Measurements from ENCODE around the gene NAALADL2.
"Not testable (repeated sequence)": the region's sequence is repeated elsewhere in the genome, so short reads cannot be mapped to it uniquely, and the experiment has no call there.

The NAALADL2 gene

DNA sequence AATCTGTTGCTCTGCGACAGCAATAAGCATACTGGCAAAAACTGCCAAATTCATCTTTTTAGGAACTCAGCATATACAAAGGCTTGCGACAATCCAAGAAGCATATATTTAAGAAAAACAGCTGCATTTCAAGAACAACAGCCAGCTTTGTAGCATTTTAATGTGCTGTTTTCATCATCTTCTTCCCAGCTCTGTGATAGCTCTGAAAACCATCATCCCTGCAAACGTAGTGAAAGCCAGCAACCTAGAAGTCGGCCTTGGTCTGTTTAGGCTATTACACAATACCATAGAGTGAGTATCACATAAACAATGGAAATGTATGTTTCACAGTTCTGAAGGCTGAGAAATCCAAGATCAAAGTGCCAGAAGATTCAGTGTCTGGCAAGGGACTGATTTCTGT, 187.5 kb downstream of the NAALADL2 start:
- H3K9ac ChIP-seq (ENCODE audit: low read depth, low read length), result no peak overlapping the region
- no peaks in the 10 kb centered on the region for H3K4me1 ChIP-seq (ENCODE audit: insufficient read depth, low read length)
- H3K36me3 ChIP-seq (ENCODE audit: insufficient read depth, low read length), result no peaks in the 10 kb centered on the region; the same call in 1 of the 2 replicates
- peaks cover 6% of the 10 kb centered on the region; the same call in 1 of the 2 replicates for H3K9me3 ChIP-seq (ENCODE audit: control insufficient read depth, insufficient read depth, low read length)

DNA sequence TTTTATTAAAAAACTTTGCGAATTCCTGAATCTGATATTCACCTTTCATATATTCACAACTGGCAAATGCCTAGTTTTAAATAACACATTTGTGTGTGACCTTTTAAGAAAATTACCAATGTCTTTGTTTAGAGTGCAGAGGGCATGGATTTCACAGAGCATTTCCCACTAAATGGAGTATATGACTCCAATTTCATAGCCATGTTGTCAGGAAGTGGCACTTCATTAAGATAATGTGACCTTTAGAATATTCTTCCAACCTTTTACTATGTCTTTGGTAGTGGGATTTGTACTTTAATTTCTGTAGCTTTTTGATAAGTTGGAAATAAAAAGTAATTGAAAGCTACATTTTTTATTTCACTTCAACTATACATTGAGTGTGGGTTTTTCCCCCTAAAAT, 188.7 kb downstream of the NAALADL2 start:
- H3K9ac ChIP-seq (ENCODE audit: low read depth, low read length), result no peak overlapping the region
- no peaks in the 10 kb centered on the region for H3K4me1 ChIP-seq (ENCODE audit: insufficient read depth, low read length)
- peaks cover 8% of the 10 kb centered on the region; the same call in 1 of the 2 replicates for H3K9me3 ChIP-seq (ENCODE audit: control insufficient read depth, insufficient read depth, low read length)
- no peaks in the 10 kb centered on the region; the same call in 1 of the 2 replicates for H3K36me3 ChIP-seq (ENCODE audit: insufficient read depth, low read length)

DNA sequence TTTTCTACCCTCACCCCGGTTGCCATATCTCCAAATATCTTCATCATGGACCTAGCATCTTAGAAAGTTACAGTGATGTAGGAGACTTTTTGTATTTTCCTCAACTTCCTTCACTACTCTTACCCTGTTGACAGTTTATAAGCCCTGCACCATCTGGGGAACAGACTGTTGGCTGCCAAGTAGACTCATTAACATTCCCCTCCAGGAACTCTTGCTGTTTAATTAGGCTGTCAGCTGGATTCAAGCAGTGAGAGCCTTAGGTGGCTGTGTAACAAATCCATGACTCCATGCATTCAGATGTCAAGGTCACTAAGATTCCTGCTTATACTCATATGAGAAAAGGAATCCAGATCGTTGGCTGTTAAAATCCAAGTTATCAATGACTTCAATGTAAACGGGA, 198.3 kb downstream of the NAALADL2 start:
- peaks cover 4% of the 10 kb centered on the region for H3K9me3 ChIP-seq (ENCODE audit: control insufficient read depth, insufficient read depth, low read length)
- no peaks in the 10 kb centered on the region for H3K36me3 ChIP-seq (ENCODE audit: insufficient read depth, low read length)
- peaks cover 6% of the 10 kb centered on the region; the same call in 1 of the 2 replicates for H3K4me1 ChIP-seq (ENCODE audit: insufficient read depth, low read length)
- H3K9ac ChIP-seq (ENCODE audit: low read depth, low read length), result no peak overlapping the region

DNA sequence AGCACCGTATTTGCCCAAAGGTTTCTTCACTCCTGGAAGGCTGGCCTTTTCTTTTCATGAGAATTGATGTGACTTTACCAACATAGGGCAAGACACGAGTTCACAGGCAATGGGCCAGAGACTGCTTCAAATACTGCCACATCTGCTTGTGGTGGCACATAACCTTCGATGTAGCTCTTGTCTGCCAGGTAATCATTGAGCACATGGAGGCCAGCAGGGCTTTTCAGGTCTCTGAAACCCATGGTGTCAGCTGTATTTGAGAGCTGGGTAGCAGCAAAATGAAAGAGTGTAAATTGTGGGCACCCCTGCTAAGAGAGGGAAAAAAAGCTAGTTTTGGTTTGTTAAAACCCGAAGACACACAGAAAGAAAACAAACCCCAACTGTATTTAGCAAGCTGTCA, 200.7 kb downstream of the NAALADL2 start:
- Histone ChIP-seq H3K9ac (ENCODE audit: low read depth, low read length) (no peak overlapping the region), H3K9me3 (ENCODE audit: control insufficient read depth, insufficient read depth, low read length) (no peaks in the 10 kb centered on the region; the same call in none of the 2 replicates), H3K4me1 (ENCODE audit: insufficient read depth, low read length) (no peaks in the 10 kb centered on the region), H3K36me3 (ENCODE audit: insufficient read depth, low read length) (no peaks in the 10 kb centered on the region)

DNA sequence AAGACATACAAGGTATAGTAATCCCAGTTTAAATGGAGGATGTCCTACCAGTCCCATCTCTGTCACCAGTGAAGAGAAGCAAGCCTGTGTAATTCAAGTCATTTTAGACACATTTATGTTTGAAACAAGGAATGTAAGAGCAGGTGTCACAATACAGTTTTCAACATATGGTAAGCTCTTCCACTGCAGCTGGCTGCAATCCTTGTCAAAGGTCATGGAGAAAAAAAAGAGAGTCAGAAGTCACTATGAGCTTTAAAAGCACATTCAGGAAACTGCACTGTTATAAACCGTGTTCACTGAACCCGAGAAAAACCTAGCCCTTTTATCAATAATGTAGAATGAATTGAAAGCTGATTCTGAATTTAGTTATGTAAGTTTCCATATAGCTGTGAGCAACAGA, 206.4 kb downstream of the NAALADL2 start:
- Histone ChIP-seq H3K9me3 (ENCODE audit: control insufficient read depth, insufficient read depth, low read length) (no peaks in the 10 kb centered on the region), H3K9ac (ENCODE audit: low read depth, low read length) (no peak overlapping the region), H3K4me1 (ENCODE audit: insufficient read depth, low read length) (no peaks in the 10 kb centered on the region), H3K36me3 (ENCODE audit: insufficient read depth, low read length) (no peaks in the 10 kb centered on the region)

DNA sequence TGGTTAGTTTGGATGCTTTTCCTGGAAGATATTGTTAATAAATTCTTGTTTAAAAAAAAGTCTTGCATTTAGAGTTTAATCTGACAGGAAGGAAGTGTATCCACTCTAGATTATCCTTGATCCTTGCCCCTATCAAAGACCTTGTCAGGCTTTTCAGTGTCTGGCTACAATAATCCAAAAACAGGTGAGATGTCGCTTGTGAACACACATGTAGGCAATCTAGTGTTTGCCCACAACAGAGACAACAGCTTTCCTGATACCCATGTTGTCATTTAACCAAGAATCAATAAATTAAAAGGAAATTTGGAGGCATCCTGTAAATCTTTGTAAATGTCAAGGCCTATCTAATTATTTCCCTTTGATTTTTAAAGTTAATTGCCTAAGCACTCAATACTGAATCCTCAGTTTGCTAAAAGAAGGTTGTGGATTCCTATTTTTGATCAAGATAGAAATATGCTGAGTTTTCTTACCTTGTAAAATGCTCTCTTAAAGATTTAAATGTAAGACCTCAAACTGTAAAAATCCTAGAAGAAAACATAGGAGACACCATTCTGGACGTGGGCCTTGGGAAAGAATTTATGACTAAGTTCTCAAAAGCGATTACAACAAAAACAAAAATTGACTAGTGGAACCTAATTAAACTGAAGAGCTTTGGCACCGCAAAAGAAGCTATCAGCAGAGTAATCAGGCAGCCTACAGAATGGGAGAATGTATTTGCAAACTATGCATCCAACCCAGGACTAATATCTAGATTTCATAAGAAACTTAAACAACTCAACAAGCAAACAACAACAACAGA, 207.7 kb downstream of the NAALADL2 start:
- H3K4me1 ChIP-seq (ENCODE audit: insufficient read depth, low read length), result no peaks in the 10 kb centered on the region
- no peaks in the 10 kb centered on the region for H3K9me3 ChIP-seq (ENCODE audit: control insufficient read depth, insufficient read depth, low read length)
- H3K36me3 ChIP-seq (ENCODE audit: insufficient read depth, low read length), result no peaks in the 10 kb centered on the region
- H3K9ac ChIP-seq (ENCODE audit: low read depth, low read length), result no peak overlapping the region

DNA sequence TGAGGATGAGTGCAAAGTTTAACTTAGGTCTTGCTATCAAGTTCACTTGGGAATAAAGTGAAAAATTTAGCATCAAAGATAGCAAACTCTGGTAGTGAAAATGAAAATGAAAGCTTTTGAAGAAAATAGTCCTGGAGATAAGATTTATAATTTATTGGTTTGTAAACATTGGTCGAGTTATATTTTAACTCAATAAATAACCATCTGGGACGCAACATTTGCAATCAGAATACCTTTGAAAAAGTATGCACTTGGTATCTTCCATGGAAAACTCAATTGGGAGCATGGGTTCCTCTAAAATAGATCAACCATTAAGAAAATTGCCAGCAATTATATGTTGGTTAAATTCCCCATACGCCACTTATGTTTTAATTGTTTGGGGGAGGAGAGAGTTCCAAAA, 209.5 kb downstream of the NAALADL2 start:
- Histone ChIP-seq H3K36me3 (ENCODE audit: insufficient read depth, low read length) (no peaks in the 10 kb centered on the region), H3K9me3 (ENCODE audit: control insufficient read depth, insufficient read depth, low read length) (no peaks in the 10 kb centered on the region), H3K9ac (ENCODE audit: low read depth, low read length) (no peak overlapping the region), H3K4me1 (ENCODE audit: insufficient read depth, low read length) (no peaks in the 10 kb centered on the region)

DNA sequence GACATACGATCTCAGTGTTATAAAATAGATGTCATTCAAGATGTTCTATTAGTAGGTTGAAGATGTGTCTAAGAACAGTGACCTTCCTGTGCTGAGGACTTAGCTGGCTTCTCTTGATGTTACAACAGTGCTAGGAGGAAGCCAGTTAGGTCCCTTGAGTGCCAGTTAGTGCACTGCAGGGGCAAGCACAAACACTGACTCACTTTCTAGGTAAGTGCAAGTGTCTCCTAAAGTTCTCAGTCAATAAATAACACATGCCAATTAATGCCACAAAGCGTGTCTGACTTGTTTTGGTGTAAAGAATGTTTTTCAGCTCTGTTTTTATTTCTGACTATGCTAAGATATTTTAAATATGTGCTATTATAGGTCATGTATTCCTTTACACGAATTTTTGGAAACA, 211.8 kb downstream of the NAALADL2 start:
- H3K9ac ChIP-seq (ENCODE audit: low read depth, low read length), result no peak overlapping the region
- H3K4me1 ChIP-seq (ENCODE audit: insufficient read depth, low read length), result no peaks in the 10 kb centered on the region
- H3K36me3 ChIP-seq (ENCODE audit: insufficient read depth, low read length), result no peaks in the 10 kb centered on the region
- no peaks in the 10 kb centered on the region for H3K9me3 ChIP-seq (ENCODE audit: control insufficient read depth, insufficient read depth, low read length)

DNA sequence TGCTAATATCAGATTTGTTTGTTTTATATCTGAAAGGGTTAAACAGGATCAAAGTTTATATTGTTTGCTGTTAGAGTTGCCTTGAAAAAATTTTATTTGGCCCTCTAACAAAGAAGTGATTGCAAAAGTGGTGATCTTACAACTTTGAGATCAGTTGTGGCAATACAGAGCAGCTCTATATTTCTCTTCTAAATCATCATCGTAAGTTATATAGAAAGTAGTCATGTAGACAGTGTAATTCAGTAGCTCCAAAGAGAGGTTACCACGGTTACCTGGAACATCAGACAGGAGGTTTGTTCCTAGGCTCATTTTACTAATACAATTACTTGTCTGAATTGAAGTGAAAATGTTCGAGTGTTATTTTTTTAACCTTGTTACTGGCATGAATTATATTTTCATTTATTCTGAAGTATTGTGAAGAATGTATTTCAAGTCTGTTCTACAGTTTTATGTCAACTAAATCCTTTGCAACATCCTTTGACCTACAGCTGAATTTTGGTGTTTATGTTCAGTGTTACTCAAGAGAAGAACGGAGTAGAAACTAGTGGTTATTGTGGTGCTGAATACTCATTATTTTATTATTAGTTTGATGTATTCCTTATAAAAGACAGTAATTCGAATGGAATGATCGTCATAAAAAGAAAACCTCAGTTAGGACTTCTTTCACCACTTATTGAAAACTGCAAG, 214.2 kb downstream of the NAALADL2 start:
- H3K4me1 ChIP-seq (ENCODE audit: insufficient read depth, low read length), result no peaks in the 10 kb centered on the region

DNA sequence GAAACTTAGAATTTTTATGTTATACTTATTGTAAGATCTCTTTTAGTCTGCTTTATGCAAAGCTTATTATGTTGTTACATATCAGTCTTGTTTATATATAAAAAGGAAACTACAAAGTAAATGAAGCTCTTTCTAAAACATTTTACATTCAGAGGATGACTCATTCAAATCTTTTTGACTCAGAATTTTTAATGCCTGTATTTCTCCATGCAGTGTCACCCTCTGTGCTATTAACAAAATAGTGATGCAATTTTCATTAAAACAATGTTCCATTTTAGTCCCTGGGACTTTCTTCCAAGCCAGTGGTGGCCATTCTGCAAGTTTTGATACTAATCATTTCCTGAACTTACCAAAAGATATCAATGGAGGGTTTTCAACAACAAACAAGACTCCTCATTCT, 216.1 kb downstream of the NAALADL2 start:
- no peaks in the 10 kb centered on the region for H3K36me3 ChIP-seq (ENCODE audit: insufficient read depth, low read length)

More for the DNA sequence above, 214.2 kb downstream of the NAALADL2 start:
- Histone ChIP-seq H3K9me3 (ENCODE audit: control insufficient read depth, insufficient read depth, low read length) (no peaks in the 10 kb centered on the region), H3K9ac (ENCODE audit: low read depth, low read length) (no peak overlapping the region), H3K36me3 (ENCODE audit: insufficient read depth, low read length) (no peaks in the 10 kb centered on the region)

DNA sequence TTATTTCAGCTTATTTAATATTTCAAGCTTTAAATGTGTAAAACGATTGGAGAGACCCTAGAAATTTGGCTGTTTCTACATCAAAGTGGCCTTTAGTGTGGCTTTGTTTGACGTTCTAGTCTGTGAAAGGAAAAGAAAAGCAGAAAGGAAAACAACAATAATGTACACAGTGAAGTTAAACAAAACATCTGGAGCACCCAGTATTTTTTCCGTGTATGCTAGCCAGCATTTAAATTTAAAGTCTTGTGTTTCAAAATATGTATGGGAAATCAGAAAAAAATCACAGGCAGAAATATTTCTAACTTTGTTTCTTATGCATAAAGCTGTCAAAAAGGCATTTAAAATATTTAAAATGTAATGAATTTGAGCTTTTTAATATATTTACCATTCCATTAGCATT, 218.1 kb downstream of the NAALADL2 start:
- no peak overlapping the region for H3K9ac ChIP-seq (ENCODE audit: low read depth, low read length)

More for the DNA sequence above, 216.1 kb downstream of the NAALADL2 start:
- no peaks in the 10 kb centered on the region for H3K9me3 ChIP-seq (ENCODE audit: control insufficient read depth, insufficient read depth, low read length)
- H3K4me1 ChIP-seq (ENCODE audit: insufficient read depth, low read length), result no peaks in the 10 kb centered on the region
- no peak overlapping the region for H3K9ac ChIP-seq (ENCODE audit: low read depth, low read length)

DNA sequence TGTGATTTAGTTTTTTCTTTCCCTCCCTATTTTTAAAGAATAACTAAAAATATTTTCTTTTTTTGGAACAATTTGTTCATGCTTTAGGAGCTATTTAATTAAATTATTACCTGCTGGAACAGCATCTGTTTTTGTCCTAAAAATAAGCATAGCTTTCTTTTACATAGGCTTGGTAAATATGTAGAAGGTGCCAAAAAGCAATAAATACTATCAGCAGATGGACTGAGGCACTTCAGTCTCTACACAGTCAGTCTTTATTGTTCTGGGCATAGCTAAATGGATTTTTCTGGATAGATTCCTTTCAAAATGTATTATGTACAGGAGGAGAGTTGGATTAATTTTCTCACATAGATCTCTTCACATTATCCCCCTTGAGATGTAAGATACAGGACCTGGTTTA, 223.5 kb downstream of the NAALADL2 start:
- no peaks in the 10 kb centered on the region for H3K4me1 ChIP-seq (ENCODE audit: insufficient read depth, low read length)
- no peaks in the 10 kb centered on the region for H3K9me3 ChIP-seq (ENCODE audit: control insufficient read depth, insufficient read depth, low read length)
- H3K36me3 ChIP-seq (ENCODE audit: insufficient read depth, low read length), result no peaks in the 10 kb centered on the region
- H3K9ac ChIP-seq (ENCODE audit: low read depth, low read length), result no peak overlapping the region

More for the DNA sequence above, 218.1 kb downstream of the NAALADL2 start:
- no peaks in the 10 kb centered on the region for H3K36me3 ChIP-seq (ENCODE audit: insufficient read depth, low read length)
- no peaks in the 10 kb centered on the region for H3K4me1 ChIP-seq (ENCODE audit: insufficient read depth, low read length)
- no peaks in the 10 kb centered on the region for H3K9me3 ChIP-seq (ENCODE audit: control insufficient read depth, insufficient read depth, low read length)

DNA sequence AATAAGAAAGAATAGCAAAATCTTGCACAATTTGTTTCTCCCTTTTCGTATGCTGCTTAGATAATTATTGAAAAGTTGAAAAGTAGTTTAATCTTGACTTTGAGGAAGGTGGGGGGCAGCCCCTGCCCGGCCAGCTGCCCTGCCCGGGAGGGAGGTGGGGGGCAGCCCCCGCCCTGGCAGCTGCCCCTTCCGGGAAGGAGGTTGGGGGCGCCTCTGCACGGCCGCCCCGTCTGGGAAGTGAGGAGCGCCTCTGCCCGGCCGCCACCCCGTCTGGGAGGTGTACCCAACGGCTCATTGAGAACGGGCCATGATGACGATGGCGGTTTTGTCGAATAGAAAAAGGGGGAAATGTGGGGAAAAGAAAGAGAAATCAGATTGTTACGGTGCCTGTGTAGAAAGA, 228.0 kb downstream of the NAALADL2 start:
- not testable (repeated sequence) for H3K4me1 ChIP-seq (ENCODE audit: insufficient read depth, low read length); H3K9me3 ChIP-seq (ENCODE audit: control insufficient read depth, insufficient read depth, low read length); H3K9ac ChIP-seq (ENCODE audit: low read depth, low read length); H3K36me3 ChIP-seq (ENCODE audit: insufficient read depth, low read length)

DNA sequence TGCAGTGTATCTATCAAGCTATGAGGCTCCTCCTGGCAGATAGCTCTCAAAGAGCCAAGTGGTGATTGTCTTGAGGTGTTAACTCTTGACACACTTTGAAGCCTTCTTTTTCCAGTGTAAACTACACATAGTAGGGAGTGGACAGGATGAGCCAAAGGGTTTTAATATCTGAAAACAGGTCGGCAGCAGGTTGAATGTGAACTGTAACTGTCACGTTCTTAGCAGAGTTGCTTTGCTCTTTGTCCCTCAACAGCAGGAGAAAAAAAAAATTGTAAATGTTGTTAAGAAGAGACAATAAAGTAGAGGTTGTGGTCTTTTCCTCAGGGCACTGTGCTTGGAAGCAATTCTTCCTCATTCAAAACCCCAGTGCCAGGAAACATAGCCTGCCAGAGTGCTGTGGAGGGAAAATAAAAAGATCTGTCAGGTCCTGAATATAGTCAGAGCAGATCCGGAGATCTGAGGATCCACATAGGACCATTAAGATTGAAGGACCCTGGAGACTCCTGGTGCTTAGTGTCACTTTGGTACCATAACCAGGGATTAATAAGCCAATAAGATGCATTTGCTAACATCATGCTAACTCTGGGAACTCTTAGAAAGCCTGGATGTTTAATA, 229.7 kb downstream of the NAALADL2 start:
- no peaks in the 10 kb centered on the region for H3K4me1 ChIP-seq (ENCODE audit: insufficient read depth, low read length)
- H3K9me3 ChIP-seq (ENCODE audit: control insufficient read depth, insufficient read depth, low read length), result no peaks in the 10 kb centered on the region
- H3K9ac ChIP-seq (ENCODE audit: low read depth, low read length), result no peak overlapping the region
- H3K36me3 ChIP-seq (ENCODE audit: insufficient read depth, low read length), result no peaks in the 10 kb centered on the region
